ENCODE measurements around the gene DLG3. TPM values are rescaled to one million over a fixed set of nuclear protein-coding genes. Genes with fewer than 3 reads are reported as not detected.
"Not testable (repeated sequence)": the region's sequence is repeated elsewhere in the genome, so short reads cannot be mapped to it uniquely, and the experiment has no call there.

DLG3 gene
- 18.9 TPM for polyA plus RNA-seq (2013, experiment 1 of 2)
- 18.3 TPM for polyA plus RNA-seq (2013, experiment 2 of 2)

GRCh38 chrX:70444326-70444945 lies at the start of gene DLG3:
Gene DLG3, plus strand, starts transcription at chrX:70444835. Its CDS starts 367 bp downstream, at chrX:70445202.
- Histone ChIP-seq H2BK120ac (ENCODE audit: low read depth, low read length) (no peak within 1 kb of the TSS), H2AK5ac (ENCODE audit: low read length, severe bottlenecking) (no peak within 1 kb of the TSS), H2BK15ac (ENCODE audit: low read depth, poor library complexity, severe bottlenecking) (no peak within 1 kb of the TSS), H3K9me3 (ENCODE audit: control insufficient read depth, low read length) (no peaks in the 10 kb centered on the region), H3K27me3 (ENCODE audit: control insufficient read depth in 1 of 2, insufficient read depth in 1 of 2, low read length in 2 of 2) (peaks cover 39 to 77% of the 10 kb centered on the region in 2 experiments), H3K23ac (ENCODE audit: low read length in 2 of 2) (no peak within 1 kb of the TSS), H3K9ac (ENCODE audit: low read length) (no peak within 1 kb of the TSS), H2AFZ (ENCODE audit: low read depth, low read length) (no peak within 1 kb of the TSS), H3K27ac (ENCODE audit: low read length, poor library complexity, severe bottlenecking) (no peak within 1 kb of the TSS), H3K36me3 (ENCODE audit: control insufficient read depth in 1 of 2, insufficient read depth in 2 of 2, low read depth in 1 of 2, low read length in 2 of 2) (no peaks in the 10 kb centered on the region), H3K4me3 (ENCODE audit: insufficient read depth in 1 of 2, low read depth in 1 of 2, low read length in 2 of 2) (no peak within 1 kb of the TSS), H3K4ac (ENCODE audit: low read depth in 1 of 2, low read length in 2 of 2) (no peak within 1 kb of the TSS), H3K18ac (ENCODE audit: low read depth in 1 of 2, low read length in 2 of 2) (no peak within 1 kb of the TSS), H3K4me1 (ENCODE audit: control insufficient read depth, insufficient read depth, low read depth, low read length) (peaks cover 2% of the 10 kb centered on the region), H3K4me2 (ENCODE audit: low read length, poor library complexity, severe bottlenecking) (peak within 1 kb of the TSS; percentile 22), H3K14ac (ENCODE audit: low read length in 2 of 2) (no peak within 1 kb of the TSS), H4K91ac (ENCODE audit: low read length) (no peak within 1 kb of the TSS), H2BK5ac (ENCODE audit: low read depth, low read length, poor library complexity, severe bottlenecking) (no peak within 1 kb of the TSS), H2BK12ac (ENCODE audit: low read length in 2 of 2) (no peak within 1 kb of the TSS), H4K8ac (ENCODE audit: low read length) (no peak within 1 kb of the TSS), H3K79me1 (replicated peaks; ENCODE audit: low read length, poor library complexity, severe bottlenecking) (no peaks in the 10 kb centered on the region)
- 17% methylated on average over 10 of the region's 21 CpGs for WGBS
- peak; percentile 26 for DNase-seq

DNA sequence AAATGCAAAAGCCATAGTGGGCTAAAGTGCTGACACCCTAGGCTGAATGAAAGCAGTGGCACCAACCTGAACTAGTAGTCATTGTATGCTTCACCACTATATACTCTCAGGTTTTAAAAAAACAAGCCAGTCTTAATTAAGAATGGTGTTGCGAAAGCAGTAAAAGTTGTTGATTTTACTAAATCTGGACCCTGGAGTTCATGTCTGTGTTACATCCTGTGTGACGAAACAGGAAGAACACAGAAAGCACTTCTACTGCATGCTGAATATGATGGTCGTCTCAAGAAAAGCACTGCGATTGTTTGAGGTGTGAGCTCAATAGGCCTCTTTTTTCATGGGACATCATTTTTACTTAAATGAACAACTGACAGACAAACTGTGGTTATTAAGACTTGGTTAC lies 45.7 kb upstream of the DLG3 start:
- Histone ChIP-seq H3K79me1 (replicated peaks; ENCODE audit: low read length, poor library complexity, severe bottlenecking) (no peaks in the 10 kb centered on the region), H3K23ac (ENCODE audit: low read length in 2 of 2) (no peak overlapping the region), H3K18ac (ENCODE audit: low read depth in 1 of 2, low read length in 2 of 2) (no peak overlapping the region), H3K14ac (ENCODE audit: low read length in 2 of 2) (no peak overlapping the region), H3K27me3 (ENCODE audit: control insufficient read depth in 1 of 2, insufficient read depth in 1 of 2, low read length in 2 of 2) (peaks cover 0 to 14% of the 10 kb centered on the region in 2 experiments), H2BK120ac (ENCODE audit: low read depth, low read length) (no peak overlapping the region), H2BK12ac (ENCODE audit: low read length in 2 of 2) (no peak overlapping the region), H2BK15ac (ENCODE audit: low read depth, poor library complexity, severe bottlenecking) (no peak overlapping the region), H3K4ac (ENCODE audit: low read depth in 1 of 2, low read length in 2 of 2) (no peak overlapping the region), H3K9ac (ENCODE audit: low read length) (no peak overlapping the region), H3K4me1 (ENCODE audit: control insufficient read depth, insufficient read depth, low read depth, low read length) (no peaks in the 10 kb centered on the region), H2BK5ac (ENCODE audit: low read depth, low read length, poor library complexity, severe bottlenecking) (no peak overlapping the region), H3K9me3 (ENCODE audit: control insufficient read depth, low read length) (no peaks in the 10 kb centered on the region), H4K91ac (ENCODE audit: low read length) (no peak overlapping the region), H4K8ac (ENCODE audit: low read length) (no peak overlapping the region), H3K36me3 (ENCODE audit: control insufficient read depth in 1 of 2, insufficient read depth in 2 of 2, low read depth in 1 of 2, low read length in 2 of 2) (no peaks in the 10 kb centered on the region), H3K27ac (ENCODE audit: low read length, poor library complexity, severe bottlenecking) (no peak overlapping the region), H2AK5ac (ENCODE audit: low read length, severe bottlenecking) (no peak overlapping the region), H3K4me2 (ENCODE audit: low read length, poor library complexity, severe bottlenecking) (no peak overlapping the region), H3K4me3 (ENCODE audit: insufficient read depth in 1 of 2, low read depth in 1 of 2, low read length in 2 of 2) (no peak overlapping the region), H2AFZ (ENCODE audit: low read depth, low read length) (no peak overlapping the region)
- DNase-seq, result peak; percentile 53
- 73% methylated on average over 2 of the region's 4 CpGs for WGBS

GRCh38 chrX:70400181-70400580 lies 44.5 kb upstream of the DLG3 start:
- not testable (repeated sequence) for DNase-seq; H3K4me3 ChIP-seq (ENCODE audit: insufficient read depth in 1 of 2, low read depth in 1 of 2, low read length in 2 of 2); H3K14ac ChIP-seq (ENCODE audit: low read length in 2 of 2); H3K9me3 ChIP-seq (ENCODE audit: control insufficient read depth, low read length); H3K4me1 ChIP-seq (ENCODE audit: control insufficient read depth, insufficient read depth, low read depth, low read length); H2AK5ac ChIP-seq (ENCODE audit: low read length, severe bottlenecking); H3K79me1 ChIP-seq (replicated peaks; ENCODE audit: low read length, poor library complexity, severe bottlenecking); H3K36me3 ChIP-seq (ENCODE audit: control insufficient read depth in 1 of 2, insufficient read depth in 2 of 2, low read depth in 1 of 2, low read length in 2 of 2); H2BK5ac ChIP-seq (ENCODE audit: low read depth, low read length, poor library complexity, severe bottlenecking); H3K18ac ChIP-seq (ENCODE audit: low read depth in 1 of 2, low read length in 2 of 2); H3K23ac ChIP-seq (ENCODE audit: low read length in 2 of 2); H4K8ac ChIP-seq (ENCODE audit: low read length); H3K9ac ChIP-seq (ENCODE audit: low read length); H2BK15ac ChIP-seq (ENCODE audit: low read depth, poor library complexity, severe bottlenecking); H3K27ac ChIP-seq (ENCODE audit: low read length, poor library complexity, severe bottlenecking); H2BK120ac ChIP-seq (ENCODE audit: low read depth, low read length); H2BK12ac ChIP-seq (ENCODE audit: low read length in 2 of 2); H3K4me2 ChIP-seq (ENCODE audit: low read length, poor library complexity, severe bottlenecking); H2AFZ ChIP-seq (ENCODE audit: low read depth, low read length); H3K4ac ChIP-seq (ENCODE audit: low read depth in 1 of 2, low read length in 2 of 2); H4K91ac ChIP-seq (ENCODE audit: low read length)
- WGBS, result no CpG with 5 or more reads among the region's 3 CpGs
- peaks cover 0 to 23% of the 10 kb centered on the region in 2 experiments for H3K27me3 ChIP-seq (ENCODE audit: control insufficient read depth in 1 of 2, insufficient read depth in 1 of 2, low read length in 2 of 2)

DNA sequence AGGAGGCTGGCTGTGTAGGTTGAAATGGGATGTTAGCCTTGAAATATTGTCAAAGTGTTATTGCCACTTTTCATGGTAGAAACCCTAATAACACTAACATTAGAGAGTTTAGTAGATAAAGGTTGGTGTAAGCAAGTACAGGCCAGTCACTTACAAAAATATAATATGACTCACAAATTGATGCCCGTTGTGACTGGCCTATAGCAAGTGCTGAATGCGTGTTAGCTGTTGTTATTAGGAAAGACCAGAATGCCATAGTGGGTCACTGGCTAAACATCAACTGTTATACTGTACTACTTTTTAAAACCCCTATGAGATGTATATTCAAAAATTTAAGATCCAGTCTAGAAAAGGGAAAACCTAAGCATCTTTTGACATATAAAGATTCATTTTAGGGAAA lies 41.9 kb upstream of the DLG3 start:
- Histone ChIP-seq H2BK120ac (ENCODE audit: low read depth, low read length) (no peak overlapping the region), H3K79me1 (replicated peaks; ENCODE audit: low read length, poor library complexity, severe bottlenecking) (no peaks in the 10 kb centered on the region), H3K9ac (ENCODE audit: low read length) (no peak overlapping the region), H2AFZ (ENCODE audit: low read depth, low read length) (no peak overlapping the region), H3K18ac (ENCODE audit: low read depth in 1 of 2, low read length in 2 of 2) (no peak overlapping the region), H2BK5ac (ENCODE audit: low read depth, low read length, poor library complexity, severe bottlenecking) (no peak overlapping the region), H3K23ac (ENCODE audit: low read length in 2 of 2) (no peak overlapping the region), H4K91ac (ENCODE audit: low read length) (no peak overlapping the region), H3K4me2 (ENCODE audit: low read length, poor library complexity, severe bottlenecking) (no peak overlapping the region), H2BK12ac (ENCODE audit: low read length in 2 of 2) (no peak overlapping the region), H2BK15ac (ENCODE audit: low read depth, poor library complexity, severe bottlenecking) (no peak overlapping the region), H3K14ac (ENCODE audit: low read length in 2 of 2) (no peak overlapping the region), H3K9me3 (ENCODE audit: control insufficient read depth, low read length) (no peaks in the 10 kb centered on the region), H4K8ac (ENCODE audit: low read length) (no peak overlapping the region), H3K4ac (ENCODE audit: low read depth in 1 of 2, low read length in 2 of 2) (no peak overlapping the region), H3K27me3 (ENCODE audit: control insufficient read depth in 1 of 2, insufficient read depth in 1 of 2, low read length in 2 of 2) (peaks cover 0 to 35% of the 10 kb centered on the region in 2 experiments), H2AK5ac (ENCODE audit: low read length, severe bottlenecking) (no peak overlapping the region), H3K36me3 (ENCODE audit: control insufficient read depth in 1 of 2, insufficient read depth in 2 of 2, low read depth in 1 of 2, low read length in 2 of 2) (no peaks in the 10 kb centered on the region), H3K4me1 (ENCODE audit: control insufficient read depth, insufficient read depth, low read depth, low read length) (no peaks in the 10 kb centered on the region), H3K4me3 (ENCODE audit: insufficient read depth in 1 of 2, low read depth in 1 of 2, low read length in 2 of 2) (no peak overlapping the region), H3K27ac (ENCODE audit: low read length, poor library complexity, severe bottlenecking) (no peak overlapping the region)
- no CpG with 5 or more reads among the region's 2 CpGs for WGBS
- DNase-seq, result no peak

All from mesenchymal stem cell (in vitro differentiated cells and primary cell).